Measurements from ENCODE around the gene PBXIP1.

The PBXIP1 gene

GRCh38 chr1:154969860-154970452, 14.1 kb upstream of the PBXIP1 start (continued):
- TF ChIP-seq, protein P1, sequence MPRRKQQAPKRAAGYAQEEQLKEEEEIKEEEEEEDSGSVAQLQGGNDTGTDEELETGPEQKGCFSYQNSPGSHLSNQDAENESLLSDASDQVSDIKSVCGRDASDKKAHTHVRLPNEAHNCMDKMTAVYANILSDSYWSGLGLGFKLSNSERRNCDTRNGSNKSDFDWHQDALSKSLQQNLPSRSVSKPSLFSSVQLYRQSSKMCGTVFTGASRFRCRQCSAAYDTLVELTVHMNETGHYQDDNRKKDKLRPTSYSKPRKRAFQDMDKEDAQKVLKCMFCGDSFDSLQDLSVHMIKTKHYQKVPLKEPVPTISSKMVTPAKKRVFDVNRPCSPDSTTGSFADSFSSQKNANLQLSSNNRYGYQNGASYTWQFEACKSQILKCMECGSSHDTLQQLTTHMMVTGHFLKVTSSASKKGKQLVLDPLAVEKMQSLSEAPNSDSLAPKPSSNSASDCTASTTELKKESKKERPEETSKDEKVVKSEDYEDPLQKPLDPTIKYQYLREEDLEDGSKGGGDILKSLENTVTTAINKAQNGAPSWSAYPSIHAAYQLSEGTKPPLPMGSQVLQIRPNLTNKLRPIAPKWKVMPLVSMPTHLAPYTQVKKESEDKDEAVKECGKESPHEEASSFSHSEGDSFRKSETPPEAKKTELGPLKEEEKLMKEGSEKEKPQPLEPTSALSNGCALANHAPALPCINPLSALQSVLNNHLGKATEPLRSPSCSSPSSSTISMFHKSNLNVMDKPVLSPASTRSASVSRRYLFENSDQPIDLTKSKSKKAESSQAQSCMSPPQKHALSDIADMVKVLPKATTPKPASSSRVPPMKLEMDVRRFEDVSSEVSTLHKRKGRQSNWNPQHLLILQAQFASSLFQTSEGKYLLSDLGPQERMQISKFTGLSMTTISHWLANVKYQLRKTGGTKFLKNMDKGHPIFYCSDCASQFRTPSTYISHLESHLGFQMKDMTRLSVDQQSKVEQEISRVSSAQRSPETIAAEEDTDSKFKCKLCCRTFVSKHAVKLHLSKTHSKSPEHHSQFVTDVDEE (CRISPR knock-in tag; IDR thresholded peaks at IDR 0.05), result no peak
- no peak for TF ChIP-seq RARB (CRISPR knock-in tag; IDR thresholded peaks at IDR 0.05)

- TF ChIP-seq GLIS3 (CRISPR knock-in tag; IDR thresholded peaks at IDR 0.05) (no peak), ZNF8 (CRISPR knock-in tag; IDR thresholded peaks at IDR 0.05) (no peak), ZNF70 (CRISPR knock-in tag; IDR thresholded peaks at IDR 0.05) (no peak), ARNTL (CRISPR knock-in tag; IDR thresholded peaks at IDR 0.05; ENCODE audit: borderline replicate concordance, low read depth) (no peak), BACH2 (CRISPR knock-in tag; IDR thresholded peaks at IDR 0.05; ENCODE audit: borderline replicate concordance) (no peak), ZFP30 (CRISPR knock-in tag; IDR thresholded peaks at IDR 0.05) (no peak), TCF4 (CRISPR knock-in tag; IDR thresholded peaks at IDR 0.05; ENCODE audit: borderline replicate concordance) (no peak), ISL1 (CRISPR knock-in tag; IDR thresholded peaks at IDR 0.05) (no peak), ESRRG (CRISPR knock-in tag; IDR thresholded peaks at IDR 0.05) (no peak), CSDC2 (CRISPR knock-in tag; IDR thresholded peaks at IDR 0.05) (no peak), PPARA (CRISPR knock-in tag; IDR thresholded peaks at IDR 0.05; ENCODE audit: borderline replicate concordance) (no peak), TOX (CRISPR knock-in tag; IDR thresholded peaks at IDR 0.05; ENCODE audit: borderline replicate concordance) (no peak), PATZ1 (CRISPR knock-in tag; IDR thresholded peaks at IDR 0.05; ENCODE audit: borderline replicate concordance) (no peak), ZC3H10 (CRISPR knock-in tag; IDR thresholded peaks at IDR 0.05) (no peak), OSR1 (CRISPR knock-in tag; IDR thresholded peaks at IDR 0.05) (no peak), ZFP3 (CRISPR knock-in tag; IDR thresholded peaks at IDR 0.05) (no peak)
- TF ChIP-seq, protein P1 (CRISPR knock-in tag; IDR thresholded peaks at IDR 0.05), result no peak
- TF ChIP-seq, protein P2, sequence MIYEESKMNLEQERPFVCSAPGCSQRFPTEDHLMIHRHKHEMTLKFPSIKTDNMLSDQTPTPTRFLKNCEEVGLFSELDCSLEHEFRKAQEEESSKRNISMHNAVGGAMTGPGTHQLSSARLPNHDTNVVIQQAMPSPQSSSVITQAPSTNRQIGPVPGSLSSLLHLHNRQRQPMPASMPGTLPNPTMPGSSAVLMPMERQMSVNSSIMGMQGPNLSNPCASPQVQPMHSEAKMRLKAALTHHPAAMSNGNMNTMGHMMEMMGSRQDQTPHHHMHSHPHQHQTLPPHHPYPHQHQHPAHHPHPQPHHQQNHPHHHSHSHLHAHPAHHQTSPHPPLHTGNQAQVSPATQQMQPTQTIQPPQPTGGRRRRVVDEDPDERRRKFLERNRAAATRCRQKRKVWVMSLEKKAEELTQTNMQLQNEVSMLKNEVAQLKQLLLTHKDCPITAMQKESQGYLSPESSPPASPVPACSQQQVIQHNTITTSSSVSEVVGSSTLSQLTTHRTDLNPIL (CRISPR knock-in tag; IDR thresholded peaks at IDR 0.05; ENCODE audit: low read depth), result no peak
- TF ChIP-seq, protein P3, sequence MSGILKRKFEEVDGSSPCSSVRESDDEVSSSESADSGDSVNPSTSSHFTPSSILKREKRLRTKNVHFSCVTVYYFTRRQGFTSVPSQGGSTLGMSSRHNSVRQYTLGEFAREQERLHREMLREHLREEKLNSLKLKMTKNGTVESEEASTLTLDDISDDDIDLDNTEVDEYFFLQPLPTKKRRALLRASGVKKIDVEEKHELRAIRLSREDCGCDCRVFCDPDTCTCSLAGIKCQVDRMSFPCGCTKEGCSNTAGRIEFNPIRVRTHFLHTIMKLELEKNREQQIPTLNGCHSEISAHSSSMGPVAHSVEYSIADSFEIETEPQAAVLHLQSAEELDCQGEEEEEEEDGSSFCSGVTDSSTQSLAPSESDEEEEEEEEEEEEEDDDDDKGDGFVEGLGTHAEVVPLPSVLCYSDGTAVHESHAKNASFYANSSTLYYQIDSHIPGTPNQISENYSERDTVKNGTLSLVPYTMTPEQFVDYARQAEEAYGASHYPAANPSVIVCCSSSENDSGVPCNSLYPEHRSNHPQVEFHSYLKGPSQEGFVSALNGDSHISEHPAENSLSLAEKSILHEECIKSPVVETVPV (CRISPR knock-in tag; IDR thresholded peaks at IDR 0.05), result no peak
- TF ChIP-seq, protein P4, sequence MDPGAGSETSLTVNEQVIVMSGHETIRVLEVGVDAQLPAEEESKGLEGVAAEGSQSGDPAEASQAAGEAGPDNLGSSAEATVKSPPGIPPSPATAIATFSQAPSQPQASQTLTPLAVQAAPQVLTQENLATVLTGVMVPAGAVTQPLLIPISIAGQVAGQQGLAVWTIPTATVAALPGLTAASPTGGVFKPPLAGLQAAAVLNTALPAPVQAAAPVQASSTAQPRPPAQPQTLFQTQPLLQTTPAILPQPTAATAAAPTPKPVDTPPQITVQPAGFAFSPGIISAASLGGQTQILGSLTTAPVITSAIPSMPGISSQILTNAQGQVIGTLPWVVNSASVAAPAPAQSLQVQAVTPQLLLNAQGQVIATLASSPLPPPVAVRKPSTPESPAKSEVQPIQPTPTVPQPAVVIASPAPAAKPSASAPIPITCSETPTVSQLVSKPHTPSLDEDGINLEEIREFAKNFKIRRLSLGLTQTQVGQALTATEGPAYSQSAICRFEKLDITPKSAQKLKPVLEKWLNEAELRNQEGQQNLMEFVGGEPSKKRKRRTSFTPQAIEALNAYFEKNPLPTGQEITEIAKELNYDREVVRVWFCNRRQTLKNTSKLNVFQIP (CRISPR knock-in tag; IDR thresholded peaks at IDR 0.05; ENCODE audit: borderline replicate concordance, low read depth), result no peak
- no peak for ATAC-seq
These were observed 13.3 kb upstream of the PBXIP1 start for GRCh38 chr1:154969246-154969645.

All from SK-N-SH treated with all-trans-retinoic acid at 6 μM for 48 hours (cell line).